ENCODE results near the gene COL23A1.

DNA sequence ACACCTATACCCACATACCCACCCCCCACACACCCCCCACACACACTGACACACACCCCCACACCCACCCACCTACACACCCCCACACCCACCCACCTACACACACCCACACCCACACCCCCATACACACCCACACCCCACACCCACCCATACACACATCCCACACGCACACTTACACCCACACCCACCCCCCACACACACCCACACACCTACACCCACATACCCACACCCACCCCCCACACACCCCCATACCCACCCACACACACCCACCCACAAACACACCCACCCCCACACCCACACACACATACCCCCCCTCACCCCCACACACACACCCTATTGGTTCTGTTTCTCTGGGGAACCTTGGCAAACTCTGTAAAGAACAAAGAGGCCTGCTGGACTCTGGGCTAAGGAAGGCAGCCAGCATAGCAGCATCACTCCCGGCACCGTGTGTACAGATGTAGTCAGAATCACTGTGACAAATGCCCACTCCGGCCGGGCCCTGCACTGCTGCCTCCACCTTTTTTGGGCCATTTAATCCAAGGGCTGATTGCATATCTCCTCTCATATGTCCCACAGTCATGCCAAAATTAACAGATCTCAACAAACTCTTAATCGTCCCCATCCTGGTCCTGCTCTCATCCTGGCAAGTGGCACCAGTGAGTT is 42.3 kb downstream of the COL23A1 start:
- TF ChIP-seq, protein P1, sequence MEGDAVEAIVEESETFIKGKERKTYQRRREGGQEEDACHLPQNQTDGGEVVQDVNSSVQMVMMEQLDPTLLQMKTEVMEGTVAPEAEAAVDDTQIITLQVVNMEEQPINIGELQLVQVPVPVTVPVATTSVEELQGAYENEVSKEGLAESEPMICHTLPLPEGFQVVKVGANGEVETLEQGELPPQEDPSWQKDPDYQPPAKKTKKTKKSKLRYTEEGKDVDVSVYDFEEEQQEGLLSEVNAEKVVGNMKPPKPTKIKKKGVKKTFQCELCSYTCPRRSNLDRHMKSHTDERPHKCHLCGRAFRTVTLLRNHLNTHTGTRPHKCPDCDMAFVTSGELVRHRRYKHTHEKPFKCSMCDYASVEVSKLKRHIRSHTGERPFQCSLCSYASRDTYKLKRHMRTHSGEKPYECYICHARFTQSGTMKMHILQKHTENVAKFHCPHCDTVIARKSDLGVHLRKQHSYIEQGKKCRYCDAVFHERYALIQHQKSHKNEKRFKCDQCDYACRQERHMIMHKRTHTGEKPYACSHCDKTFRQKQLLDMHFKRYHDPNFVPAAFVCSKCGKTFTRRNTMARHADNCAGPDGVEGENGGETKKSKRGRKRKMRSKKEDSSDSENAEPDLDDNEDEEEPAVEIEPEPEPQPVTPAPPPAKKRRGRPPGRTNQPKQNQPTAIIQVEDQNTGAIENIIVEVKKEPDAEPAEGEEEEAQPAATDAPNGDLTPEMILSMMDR (IDR thresholded peaks at IDR 0.05; ENCODE audit: poor library complexity): no peak
- TF ChIP-seq EZH2 (IDR thresholded peaks at IDR 0.05; ENCODE audit: borderline replicate concordance): no peak

Measured in hepatocyte (in vitro differentiated cells).